Immature natural killer cell (primary cell): Measurements from ENCODE around the gene CYBRD1. TPM values are rescaled to one million over a fixed set of nuclear protein-coding genes. Genes with fewer than 3 reads are reported as not detected.
"Not testable (repeated sequence)": the region's sequence is repeated elsewhere in the genome, so short reads cannot be mapped to it uniquely, and the experiment has no call there.

ENCODE experiments used
- DNase-seq, 3 donors: peaks; one replicate each; pipeline ENCODE4 v3.0.0; 2022; ENCODE audit warnings: mixed read lengths in 1 of 3
- H3K27ac Mint-ChIP-seq, 6 donors: one replicate each; pipeline ENCODE4 v1.8.0; 2020; ENCODE audit warnings: mixed read lengths in 6 of 6, mild to moderate bottlenecking in 5 of 6, inconsistent platforms in 4 of 6, moderate library complexity in 3 of 6
- H3K27me3 Mint-ChIP-seq, 3 donors: one replicate each; pipeline ENCODE4 v1.8.0; 2020 to 2021; ENCODE audit warnings: low read depth in 3 of 3, mild to moderate bottlenecking in 3 of 3, mixed read lengths in 3 of 3, moderate library complexity in 3 of 3, inconsistent platforms in 1 of 3
- H3K36me3 Mint-ChIP-seq, 3 donors: one replicate each; pipeline ENCODE4 v1.8.0; 2020; ENCODE audit warnings: mixed read lengths in 3 of 3, inconsistent platforms in 2 of 3, mild to moderate bottlenecking in 2 of 3
- H3K4me1 Mint-ChIP-seq, 2 donors: one replicate each; pipeline ENCODE4 v1.8.0; 2020; ENCODE audit warnings: inconsistent platforms in 2 of 2, mild to moderate bottlenecking in 2 of 2, mixed read lengths in 2 of 2, moderate library complexity in 1 of 2
- H3K4me3 Mint-ChIP-seq, 5 donors: one replicate each; pipeline ENCODE4 v1.8.0; 2020; ENCODE audit warnings: mild to moderate bottlenecking in 5 of 5, mixed read lengths in 5 of 5, inconsistent platforms in 3 of 5, moderate library complexity in 3 of 5
- H3K9me3 Mint-ChIP-seq, 6 donors: one replicate each; pipeline ENCODE4 v1.8.0; 2020; ENCODE audit warnings: mild to moderate bottlenecking in 6 of 6, mixed read lengths in 6 of 6, inconsistent platforms in 4 of 6, moderate library complexity in 3 of 6
- polyA plus RNA-seq, 3 donors: library from polyadenylated mRNA; unstranded; fragments of 300-500 nt; fragmentation: Illumina TruSeq; gene quantifications; one replicate each; pipeline ENCODE4 v1.2.3, GENCODE V29; 2021

CYBRD1 gene
- polyA plus RNA-seq, 3 donors from 2014 or later = 17.4 to 32.1 (median 22.3) TPM

- H3K27me3 Mint-ChIP-seq = no peaks in the 10 kb centered on the region
Observed at GRCh38 chr2:171492664-171493063, 29.6 kb upstream of the CYBRD1 start.

GRCh38 chr2:171497664-171498063, 24.6 kb upstream of the CYBRD1 start:
- H3K36me3 Mint-ChIP-seq = peaks cover 0 to 14% (median 0%) of the 10 kb centered on the region in 3 donors
- H3K9me3 Mint-ChIP-seq, H3K4me1 Mint-ChIP-seq, H3K27me3 Mint-ChIP-seq, H3K27ac Mint-ChIP-seq, DNase-seq, H3K4me3 Mint-ChIP-seq: not testable (repeated sequence)

More at GRCh38 chr2:171492664-171493063, 29.6 kb upstream of the CYBRD1 start:
- Mint-ChIP-seq H3K27ac (no peak overlapping the region), H3K9me3 (no peaks in the 10 kb centered on the region), H3K4me1 (peaks cover 24 to 27% of the 10 kb centered on the region in 2 donors), H3K4me3 (no peak overlapping the region), H3K36me3 (peaks cover 0 to 24% (median 19%) of the 10 kb centered on the region in 3 donors)
- DNase-seq = no peak

- Mint-ChIP-seq H3K27me3 (peaks cover 0 to 4% (median 4%) of the 10 kb centered on the region in 3 donors), H3K27ac (no peak overlapping the region), H3K9me3 (peaks cover 0 to 1% (median 0%) of the 10 kb centered on the region in 6 donors), H3K4me3 (no peak overlapping the region), H3K36me3 (peaks cover 0 to 4% (median 4%) of the 10 kb centered on the region in 3 donors), H3K4me1 (no peaks in the 10 kb centered on the region)
- no peak for DNase-seq
Observed at GRCh38 chr2:171505374-171505773, 16.9 kb upstream of the CYBRD1 start.

- H3K4me1 Mint-ChIP-seq = no peaks in the 10 kb centered on the region
- no peak for DNase-seq
- H3K9me3 Mint-ChIP-seq = peaks cover 0 to 3% (median 0%) of the 10 kb centered on the region in 6 donors
- H3K27me3 Mint-ChIP-seq = peaks cover 2 to 4% (median 2%) of the 10 kb centered on the region in 3 donors
- no peak overlapping the region for H3K27ac Mint-ChIP-seq
- H3K36me3 Mint-ChIP-seq = peaks cover 0 to 8% (median 4%) of the 10 kb centered on the region in 3 donors
- no peak overlapping the region for H3K4me3 Mint-ChIP-seq
Observed at GRCh38 chr2:171509945-171510731, 12.1 kb upstream of the CYBRD1 start.

- Mint-ChIP-seq H3K4me1 (no peaks in the 10 kb centered on the region), H3K27me3 (peaks cover 2 to 4% (median 3%) of the 10 kb centered on the region in 3 donors), H3K27ac (no peak overlapping the region), H3K4me3 (no peak overlapping the region), H3K9me3 (peaks cover 0 to 1% (median 0%) of the 10 kb centered on the region in 6 donors), H3K36me3 (peaks cover 0 to 8% (median 4%) of the 10 kb centered on the region in 3 donors)
- no peak for DNase-seq
Observed at GRCh38 chr2:171512014-171512413, 10.3 kb upstream of the CYBRD1 start.

GRCh38 chr2:171512683-171513195, 9.5 kb upstream of the CYBRD1 start:
- no peaks in the 10 kb centered on the region for H3K4me1 Mint-ChIP-seq
- no peak overlapping the region for H3K4me3 Mint-ChIP-seq
- DNase-seq = no peak
- H3K9me3 Mint-ChIP-seq = peaks cover 0 to 1% (median 0%) of the 10 kb centered on the region in 6 donors
- peaks cover 2 to 4% (median 3%) of the 10 kb centered on the region in 3 donors for H3K27me3 Mint-ChIP-seq
- H3K27ac Mint-ChIP-seq = no peak overlapping the region
- H3K36me3 Mint-ChIP-seq = peaks cover 0 to 8% (median 4%) of the 10 kb centered on the region in 3 donors

- peaks cover under 1 to 8% (median 4%) of the 10 kb centered on the region in 3 donors for H3K36me3 Mint-ChIP-seq
- no peak overlapping the region for H3K4me3 Mint-ChIP-seq
- no peaks in the 10 kb centered on the region for H3K4me1 Mint-ChIP-seq
- H3K27me3 Mint-ChIP-seq = peaks cover 2 to 4% (median 3%) of the 10 kb centered on the region in 3 donors
- DNase-seq = no peak
- H3K9me3 Mint-ChIP-seq = peaks cover 0 to 1% (median 0%) of the 10 kb centered on the region in 6 donors
- peak overlapping the region in 1 of 6 donors; percentile 54 for H3K27ac Mint-ChIP-seq
Observed at GRCh38 chr2:171513719-171514160, 8.5 kb upstream of the CYBRD1 start.

- Mint-ChIP-seq H3K4me3 (no peak overlapping the region), H3K36me3 (peaks cover under 1 to 4% (median 3%) of the 10 kb centered on the region in 3 donors), H3K27me3 (peaks cover 0 to 12% (median 2%) of the 10 kb centered on the region in 3 donors), H3K27ac (no peak overlapping the region), H3K9me3 (peaks cover 0 to 1% (median 0%) of the 10 kb centered on the region in 6 donors), H3K4me1 (peaks cover 2 to 6% of the 10 kb centered on the region in 2 donors)
- no peak for DNase-seq
Observed at GRCh38 chr2:171514908-171515582, 7.2 kb upstream of the CYBRD1 start.

- Mint-ChIP-seq H3K36me3 (peaks cover 0 to 4% (median 3%) of the 10 kb centered on the region in 3 donors), H3K4me1 (peaks cover 2 to 8% of the 10 kb centered on the region in 2 donors), H3K4me3 (no peak overlapping the region), H3K9me3 (peaks cover 0 to 1% (median 0%) of the 10 kb centered on the region in 6 donors), H3K27me3 (peaks cover 0 to 15% (median 2%) of the 10 kb centered on the region in 3 donors), H3K27ac (no peak overlapping the region)
- DNase-seq = no peak
Observed at GRCh38 chr2:171515672-171516298, 6.5 kb upstream of the CYBRD1 start.

- Mint-ChIP-seq H3K9me3 (no peaks in the 10 kb centered on the region), H3K4me1 (peaks cover 6 to 18% of the 10 kb centered on the region in 2 donors), H3K36me3 (peaks cover 0 to 3% (median 0%) of the 10 kb centered on the region in 3 donors), H3K27me3 (peaks cover 0 to 15% (median 2%) of the 10 kb centered on the region in 3 donors), H3K27ac (no peak overlapping the region), H3K4me3 (no peak overlapping the region)
- DNase-seq = no peak
Observed at GRCh38 chr2:171516793-171517192, 5.5 kb upstream of the CYBRD1 start.

GRCh38 chr2:171520471-171520870, 1.8 kb upstream of the CYBRD1 start:
- no peak for DNase-seq
- peaks cover 0 to 3% (median 0%) of the 10 kb centered on the region in 3 donors for H3K36me3 Mint-ChIP-seq
- peaks cover 22 to 42% of the 10 kb centered on the region in 2 donors for H3K4me1 Mint-ChIP-seq
- no peak overlapping the region for H3K4me3 Mint-ChIP-seq
- no peaks in the 10 kb centered on the region for H3K9me3 Mint-ChIP-seq
- H3K27me3 Mint-ChIP-seq = peaks cover 0 to 18% (median 4%) of the 10 kb centered on the region in 3 donors
- H3K27ac Mint-ChIP-seq = no peak overlapping the region

- peaks cover 0 to 20% (median 4%) of the 10 kb centered on the region in 3 donors for H3K27me3 Mint-ChIP-seq
- H3K9me3 Mint-ChIP-seq = no peaks in the 10 kb centered on the region
- peaks cover 0 to 3% (median 0%) of the 10 kb centered on the region in 3 donors for H3K36me3 Mint-ChIP-seq
- H3K4me1 Mint-ChIP-seq = peaks cover 22 to 42% of the 10 kb centered on the region in 2 donors
- peak overlapping the region; percentile 94 to 97 (median 95) for H3K4me3 Mint-ChIP-seq
- peak overlapping the region in 5 of 6 donors; percentile 52 to 85 (median 65) for H3K27ac Mint-ChIP-seq
- no peak for DNase-seq
Observed at GRCh38 chr2:171521361-171522051, 768 bp upstream of the CYBRD1 start.

- Mint-ChIP-seq H3K27me3 (peaks cover 0 to 23% (median 2%) of the 10 kb centered on the region in 3 donors), H3K27ac (peak overlapping the region in 5 of 6 donors; percentile 27 to 85 (median 71))
Observed at GRCh38 chr2:171522788-171523087, 464 bp downstream of the CYBRD1 start.

More at GRCh38 chr2:171522788-171523087, 464 bp downstream of the CYBRD1 start:
- Mint-ChIP-seq H3K4me1 (peaks cover 22 to 42% of the 10 kb centered on the region in 2 donors), H3K36me3 (peaks cover 0 to 4% (median 3%) of the 10 kb centered on the region in 3 donors), H3K9me3 (no peaks in the 10 kb centered on the region), H3K4me3 (peak overlapping the region; percentile 94 to 97 (median 95))
- peak; percentile 28 to 39 (median 30) for DNase-seq
